ENCODE measurements around the gene TXNRD1.
"Not testable (repeated sequence)": the region's sequence is repeated elsewhere in the genome, so short reads cannot be mapped to it uniquely, and the experiment has no call there.

Gene TXNRD1

GRCh38 chr12:104360983-104361707 is 145.6 kb downstream of the TXNRD1 start:
- no peak for DNase-seq (ENCODE audit: low read depth in 2 of 3, low spot score in 1 of 3)

DNA sequence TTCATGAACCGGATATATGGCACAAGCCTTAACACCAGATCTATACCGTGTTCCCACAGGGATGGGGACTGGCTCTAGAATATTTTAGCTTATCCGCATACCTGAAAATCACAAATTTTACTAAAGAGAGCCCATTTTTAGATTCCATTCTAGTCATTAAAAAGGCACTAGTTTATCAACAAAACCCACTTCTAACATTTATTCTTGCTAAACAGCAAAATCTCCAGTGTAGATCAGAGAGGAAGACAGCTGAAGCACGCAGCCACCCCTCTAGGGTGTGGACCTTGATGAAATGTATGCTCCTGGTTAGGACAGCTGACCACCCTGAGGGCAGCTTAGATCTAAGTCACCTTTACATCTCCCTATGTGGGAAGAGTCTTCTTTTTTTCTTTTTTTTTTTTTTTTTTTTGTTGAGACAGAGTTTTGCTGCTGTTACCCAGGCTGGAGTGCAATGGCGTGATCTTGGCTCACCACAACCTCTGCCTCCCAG is 150.4 kb downstream of the TXNRD1 start:
- no peak for DNase-seq (ENCODE audit: low read depth in 2 of 3, low spot score in 1 of 3)

DNA sequence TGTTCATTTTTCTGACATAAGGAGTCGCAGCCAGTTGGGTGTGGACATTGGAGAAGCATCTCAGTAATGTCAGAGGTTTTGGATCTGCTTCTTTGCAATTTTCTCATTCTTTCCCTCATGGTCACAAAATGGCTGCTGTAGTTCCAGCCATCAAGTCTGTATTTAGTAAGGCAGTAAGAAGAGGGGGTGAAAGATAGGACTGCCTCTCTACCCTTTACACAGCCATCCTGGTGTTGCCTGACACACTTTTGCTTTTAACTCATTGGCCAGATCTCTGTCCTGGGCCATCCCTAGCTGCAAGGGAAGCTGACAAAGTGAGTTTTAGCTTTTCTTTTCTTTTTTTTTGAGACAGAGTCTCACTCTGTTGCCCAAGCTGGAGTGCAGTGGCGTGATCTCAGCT is 154.1 kb downstream of the TXNRD1 start:
- no peak for DNase-seq (ENCODE audit: low read depth in 2 of 3, low spot score in 1 of 3)

DNA sequence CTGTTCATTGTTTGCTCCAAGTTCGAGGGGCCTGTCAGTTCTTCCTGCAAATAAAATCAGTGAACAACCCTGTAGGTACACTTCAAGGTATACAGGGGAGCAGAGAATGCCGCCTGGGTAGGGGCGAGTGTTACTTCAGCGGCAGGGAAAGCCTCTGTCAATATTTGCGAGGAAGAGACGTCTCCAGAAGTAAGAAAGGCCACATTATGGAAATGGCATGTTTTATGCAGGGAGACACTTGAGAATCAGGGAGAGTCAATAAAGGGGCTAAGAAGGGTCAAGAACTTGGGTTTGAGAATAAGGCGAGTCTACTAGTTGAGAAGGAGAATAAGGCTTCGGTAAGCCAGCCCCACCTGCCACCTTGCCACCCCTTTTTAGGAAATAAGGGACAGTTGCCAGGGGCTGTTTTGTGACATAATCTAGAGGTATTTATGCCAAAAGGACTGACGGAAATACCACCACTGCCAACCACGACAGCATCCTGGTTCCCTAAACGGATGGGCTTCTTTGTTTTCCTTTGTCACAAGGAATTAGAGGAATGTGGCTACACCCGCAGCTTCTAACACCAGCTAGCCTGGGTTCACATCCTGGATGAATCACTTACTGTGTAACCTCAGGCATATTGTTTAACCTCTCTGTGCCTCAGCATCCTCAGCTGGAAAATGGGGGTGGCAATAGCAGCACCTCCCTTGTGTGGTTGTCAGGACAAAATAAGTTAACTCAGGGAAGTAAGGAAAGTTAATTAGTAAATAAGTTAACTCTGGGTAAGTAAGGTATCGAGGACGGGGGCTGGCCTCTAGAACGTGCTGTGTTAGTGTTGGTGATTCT is 155.7 kb downstream of the TXNRD1 start:
- no peak for DNase-seq (ENCODE audit: low read depth in 2 of 3, low spot score in 1 of 3)

- no peak for DNase-seq (ENCODE audit: low read depth in 2 of 3, low spot score in 1 of 3)
These were observed 156.6 kb downstream of the TXNRD1 start for GRCh38 chr12:104372061-104372720.

- DNase-seq (ENCODE audit: low read depth in 2 of 3, low spot score in 1 of 3) = no peak
These were observed 157.2 kb downstream of the TXNRD1 start for GRCh38 chr12:104372721-104373335.

DNA sequence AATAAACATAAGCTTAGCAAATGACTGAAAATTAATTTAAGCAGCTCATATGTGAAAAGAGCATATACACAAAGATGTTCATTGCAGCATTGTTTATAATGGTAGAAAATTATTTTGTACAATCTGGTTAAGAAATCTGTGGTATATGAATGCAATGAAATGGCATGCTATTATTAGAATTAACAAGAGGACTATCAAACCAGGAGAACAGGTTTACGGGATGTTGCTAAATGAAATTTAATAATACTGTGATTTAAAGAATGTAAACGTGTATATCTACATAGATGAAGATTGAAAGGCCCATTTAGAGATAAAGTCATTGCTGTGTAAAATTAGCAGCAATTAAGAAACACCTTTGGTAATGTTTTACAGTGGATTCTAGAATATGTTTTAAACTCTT is 158.5 kb downstream of the TXNRD1 start:
- DNase-seq (ENCODE audit: low read depth in 2 of 3, low spot score in 1 of 3) = no peak

- no peak for DNase-seq (ENCODE audit: low read depth in 2 of 3, low spot score in 1 of 3)
These were observed 159.2 kb downstream of the TXNRD1 start for GRCh38 chr12:104374806-104375205.

GRCh38 chr12:104375775-104376174 is 160.2 kb downstream of the TXNRD1 start:
- DNase-seq (ENCODE audit: low read depth in 2 of 3, low spot score in 1 of 3) = no peak

DNA sequence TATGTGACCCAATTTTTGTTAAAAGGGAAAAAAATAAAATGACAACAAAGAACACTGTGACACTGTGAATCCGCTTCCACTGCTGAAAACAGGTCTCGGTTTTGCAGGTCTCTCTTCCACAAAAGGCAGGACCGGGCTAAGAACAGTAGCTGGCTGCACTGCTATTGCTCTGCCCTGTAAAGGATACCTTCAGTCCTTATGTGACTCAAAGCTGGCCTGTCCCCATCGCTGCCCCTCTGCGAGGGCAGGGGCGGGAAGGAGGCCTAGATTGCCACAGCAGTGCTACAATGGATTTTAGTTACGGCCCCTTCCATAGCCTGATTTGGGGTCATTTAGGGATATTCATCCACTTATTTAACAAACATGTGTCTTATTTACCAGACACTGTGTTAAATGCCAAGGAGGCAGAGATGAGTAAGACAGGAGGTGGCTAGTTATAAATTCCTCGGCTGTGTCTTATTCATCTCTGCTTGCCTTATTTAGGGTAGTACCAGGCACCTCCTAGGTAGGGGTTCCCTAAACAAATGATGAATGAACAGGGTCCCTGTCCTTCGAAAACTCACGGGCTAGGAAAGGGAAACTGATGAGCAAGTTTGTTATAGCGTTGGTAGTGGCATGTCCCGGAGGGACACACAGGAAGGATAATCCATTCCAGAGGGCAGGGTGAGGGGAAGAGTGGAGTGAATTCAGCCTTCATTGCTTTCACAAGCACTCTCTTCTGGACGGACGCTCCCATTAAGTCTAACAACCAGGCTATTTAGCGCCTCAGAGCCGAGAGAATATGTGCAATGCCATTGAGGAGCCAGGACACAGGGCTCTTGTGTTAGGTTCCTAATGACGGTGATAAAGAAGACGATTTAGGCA is 161.3 kb downstream of the TXNRD1 start:
- DNase-seq (ENCODE audit: low read depth in 2 of 3, low spot score in 1 of 3) = no peak

- no peak for DNase-seq (ENCODE audit: low read depth in 2 of 3, low spot score in 1 of 3)
These were observed 161.9 kb downstream of the TXNRD1 start for GRCh38 chr12:104377514-104377812.

GRCh38 chr12:104378427-104378826 is 162.8 kb downstream of the TXNRD1 start:
- no peak for DNase-seq (ENCODE audit: low read depth in 2 of 3, low spot score in 1 of 3)

DNA sequence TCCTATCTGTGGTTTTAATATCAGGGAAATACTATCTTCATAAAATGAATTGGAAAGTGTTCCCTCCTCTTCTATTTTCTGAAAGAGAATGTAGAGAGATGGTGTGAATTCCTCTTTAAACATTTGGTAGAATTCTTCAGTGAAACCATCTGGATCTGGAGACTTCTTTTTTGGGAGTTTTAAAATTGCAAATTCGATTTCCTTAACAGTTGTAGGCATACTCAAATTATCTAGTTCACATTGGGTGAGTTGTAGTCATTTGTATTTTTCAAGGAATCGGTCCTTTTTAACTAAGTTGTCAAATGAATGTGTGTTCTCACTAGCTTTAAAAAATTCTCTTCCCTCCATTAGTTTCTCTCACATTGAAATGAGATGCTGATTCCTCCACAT is 165.8 kb downstream of the TXNRD1 start:
- no peak for DNase-seq (ENCODE audit: low read depth in 2 of 3, low spot score in 1 of 3)

GRCh38 chr12:104381731-104382480 is 166.3 kb downstream of the TXNRD1 start:
- peak; percentile 68 to 90 (median 71) for DNase-seq (ENCODE audit: low read depth in 2 of 3, low spot score in 1 of 3)

- peak in 1 of 3 donors; percentile 4 for DNase-seq (ENCODE audit: low read depth in 2 of 3, low spot score in 1 of 3)
These were observed 168.7 kb downstream of the TXNRD1 start for GRCh38 chr12:104384141-104384880.

DNA sequence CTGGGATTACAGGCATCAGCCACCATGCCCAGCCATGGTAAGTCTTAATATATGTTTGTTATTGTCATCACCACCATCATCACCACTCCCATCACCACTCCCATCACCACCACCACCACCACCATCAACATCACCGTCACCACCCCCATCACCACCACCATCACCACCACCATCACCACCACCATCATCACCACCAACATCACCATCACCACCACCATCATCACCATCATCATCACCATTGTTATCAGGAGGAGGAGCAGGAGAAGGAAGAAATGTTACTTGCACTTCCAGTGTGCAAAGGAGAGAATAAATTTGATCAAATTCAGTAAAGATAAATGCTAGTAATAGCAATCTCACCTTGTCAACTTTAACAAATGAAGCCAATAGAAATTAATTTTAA is 169.9 kb downstream of the TXNRD1 start:
- no peak for DNase-seq (ENCODE audit: low read depth in 2 of 3, low spot score in 1 of 3)

- no peak for DNase-seq (ENCODE audit: low read depth in 2 of 3, low spot score in 1 of 3)
These were observed 170.9 kb downstream of the TXNRD1 start for GRCh38 chr12:104386461-104386860.

DNA sequence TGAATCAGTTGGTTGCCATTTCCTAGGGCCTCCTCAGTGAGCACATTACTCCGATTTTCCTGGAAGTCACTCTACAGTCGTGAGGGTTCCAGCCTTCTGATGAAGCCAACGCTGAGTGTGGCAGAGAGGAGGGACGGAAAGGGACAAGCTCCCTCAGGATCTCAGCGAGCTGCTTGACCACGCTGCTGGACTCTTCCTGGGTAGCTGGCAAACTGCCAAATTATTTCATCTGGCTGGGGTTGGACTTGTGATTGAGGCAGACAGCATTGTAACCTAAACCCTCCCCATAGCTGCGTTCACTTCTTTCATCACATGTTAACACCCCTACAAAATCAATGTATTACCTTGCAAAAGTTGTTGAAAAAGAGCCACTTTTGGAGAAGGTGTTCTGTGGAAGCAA is 171.6 kb downstream of the TXNRD1 start:
- DNase-seq (ENCODE audit: low read depth in 2 of 3, low spot score in 1 of 3) = no peak

DNA sequence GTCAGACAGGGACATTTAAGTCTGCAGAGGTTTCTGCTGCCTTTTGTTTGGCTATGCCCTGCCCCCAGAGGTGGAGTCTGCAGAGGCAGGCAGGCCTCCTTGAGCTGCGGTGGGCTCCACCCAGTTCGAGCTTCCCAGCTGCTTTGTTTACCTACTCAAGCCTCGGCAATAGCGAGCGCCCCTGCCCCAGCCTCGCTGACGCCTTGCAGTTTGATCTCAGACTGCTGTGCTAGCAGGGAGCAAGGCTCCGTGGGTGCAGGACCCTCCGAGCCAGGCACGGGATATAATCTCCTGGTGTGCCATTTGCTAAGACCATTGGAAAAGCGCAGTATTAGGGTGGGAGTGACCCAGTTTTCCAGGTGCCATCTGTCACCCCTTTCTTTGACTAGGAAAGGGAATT is 178.5 kb downstream of the TXNRD1 start:
- not testable (repeated sequence) for DNase-seq (ENCODE audit: low read depth in 2 of 3, low spot score in 1 of 3)
